GM21825 (cell line): ENCODE measurements around the gene SPPL2B.

Experiments used
- ATAC-seq: cut with Tn5 transposase; IDR thresholded peaks from one replicate; pipeline ENCODE4 v1.9.1; 2021; ENCODE audit warnings: mild to moderate bottlenecking, moderate library complexity; ENCODE audit not compliant: unreplicated experiment

Gene SPPL2B

DNA sequence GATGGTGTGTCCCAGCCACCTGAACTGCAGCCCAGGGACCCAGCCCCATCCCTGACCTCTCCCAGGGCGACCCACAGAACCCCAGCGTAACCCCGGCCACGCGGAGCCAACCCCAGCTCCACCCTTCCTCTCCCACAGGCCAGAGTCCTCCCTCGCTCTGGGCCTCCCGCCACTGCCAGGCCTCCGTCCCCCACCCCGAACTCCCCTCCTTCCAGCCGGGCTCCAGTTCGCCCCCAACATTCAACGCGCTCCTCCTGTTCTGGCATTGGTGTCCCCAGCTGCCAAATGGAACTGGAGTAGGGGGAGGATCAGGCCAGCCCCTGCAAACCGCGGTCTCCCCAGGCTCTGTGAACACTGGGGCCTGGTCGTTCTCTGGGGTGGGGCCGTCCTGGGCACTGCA is 28.0 kb upstream of the SPPL2B start:
- ATAC-seq: no peak

DNA sequence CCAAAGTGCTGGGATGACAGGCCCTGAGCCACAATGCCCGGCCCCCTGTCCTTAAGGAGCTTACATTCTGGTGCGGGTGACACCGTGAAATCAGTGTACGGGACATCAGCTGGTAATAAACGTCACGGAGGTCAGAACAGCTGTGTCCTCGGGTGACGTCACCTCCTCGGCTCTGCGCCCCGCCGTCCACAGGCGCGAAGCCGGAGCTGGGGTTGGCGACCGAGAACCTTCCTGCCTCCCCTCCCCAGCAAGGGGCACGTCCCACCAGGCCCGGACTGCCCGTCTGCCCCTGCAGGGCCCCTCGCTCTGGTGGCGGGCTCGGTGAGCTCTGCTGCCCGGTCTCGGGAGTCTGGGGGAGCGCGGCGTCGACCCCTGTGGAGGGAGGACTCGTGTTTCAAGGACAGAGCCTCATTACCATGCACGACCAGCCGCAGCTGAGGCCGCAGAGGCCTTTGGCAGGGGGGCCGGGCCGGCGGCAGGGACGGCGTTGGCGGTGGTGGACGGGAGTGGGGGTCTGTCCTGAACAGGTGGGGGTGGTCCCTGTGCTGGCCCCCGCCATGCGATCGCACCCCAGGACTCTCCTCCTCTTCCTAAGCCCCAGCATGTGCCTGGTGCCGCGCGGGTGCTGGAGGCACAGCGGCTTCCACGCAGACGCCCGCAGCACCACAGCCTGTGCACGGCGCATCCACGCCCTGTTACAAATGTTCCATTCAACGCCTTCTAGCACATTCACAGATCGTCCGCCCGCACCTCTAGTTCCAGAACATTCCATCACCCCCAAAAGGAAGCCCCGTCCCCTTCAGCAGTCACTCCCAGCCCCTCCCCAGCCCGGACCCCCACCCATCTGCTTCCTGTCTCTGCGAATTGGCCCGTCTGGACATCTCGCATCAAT is 25.9 kb upstream of the SPPL2B start:
- no peak for ATAC-seq

GRCh38 chr19:2303211-2303798 is 25.2 kb upstream of the SPPL2B start:
- no peak for ATAC-seq

DNA sequence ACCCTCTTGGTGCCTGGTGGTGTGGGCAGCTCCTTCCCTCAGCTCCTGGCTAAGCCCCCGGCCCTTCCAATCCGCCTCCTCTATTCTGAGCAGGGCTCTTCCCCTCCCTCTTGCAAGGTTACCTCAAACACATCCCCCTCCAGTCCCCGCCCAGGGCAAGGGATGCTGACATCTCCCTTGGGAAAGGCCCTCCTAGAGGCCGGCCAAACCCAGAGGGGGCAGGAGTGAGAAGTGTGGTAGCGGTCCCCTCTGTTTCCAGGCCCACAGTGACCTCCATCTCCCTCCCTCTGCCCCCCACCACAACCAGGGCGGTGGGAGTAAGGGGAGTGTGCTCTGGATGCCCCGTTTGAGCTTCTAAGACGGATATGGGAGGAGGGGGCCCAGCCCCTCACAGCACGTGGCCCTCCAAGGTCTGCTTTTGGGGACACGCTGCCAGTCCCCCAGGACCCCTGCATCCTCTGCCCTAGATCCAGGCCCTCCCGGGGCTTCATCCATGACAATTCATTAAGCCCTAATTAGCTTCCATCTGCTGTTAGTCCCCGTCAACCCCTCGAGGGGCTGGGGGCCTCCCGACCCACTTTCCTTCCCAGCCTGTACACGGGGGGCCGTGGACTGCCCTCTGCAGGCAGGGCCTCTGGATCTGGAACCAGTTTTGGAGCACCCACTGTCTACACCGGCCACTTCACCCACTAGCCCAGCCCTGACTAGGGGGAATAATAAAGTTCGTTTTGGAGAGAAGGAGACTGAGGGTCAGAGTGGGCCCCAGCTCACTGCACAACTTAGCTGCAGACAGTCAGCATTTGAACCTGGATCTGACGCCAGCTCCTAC is 22.8 kb upstream of the SPPL2B start:
- ATAC-seq: no peak

- no peak for ATAC-seq
Measured at GRCh38 chr19:2306281-2306806, 22.1 kb upstream of the SPPL2B start.

GRCh38 chr19:2306971-2307370 is 21.5 kb upstream of the SPPL2B start:
- no peak for ATAC-seq

GRCh38 chr19:2307518-2308012 is 20.9 kb upstream of the SPPL2B start:
- no peak for ATAC-seq

- no peak for ATAC-seq
Measured at GRCh38 chr19:2308114-2308556, 20.3 kb upstream of the SPPL2B start, which contains the start of gene LINGO3. LINGO3 (minus strand) TSS chr19:2308154; CDS start chr19:2291776, 16,378 bp downstream.

DNA sequence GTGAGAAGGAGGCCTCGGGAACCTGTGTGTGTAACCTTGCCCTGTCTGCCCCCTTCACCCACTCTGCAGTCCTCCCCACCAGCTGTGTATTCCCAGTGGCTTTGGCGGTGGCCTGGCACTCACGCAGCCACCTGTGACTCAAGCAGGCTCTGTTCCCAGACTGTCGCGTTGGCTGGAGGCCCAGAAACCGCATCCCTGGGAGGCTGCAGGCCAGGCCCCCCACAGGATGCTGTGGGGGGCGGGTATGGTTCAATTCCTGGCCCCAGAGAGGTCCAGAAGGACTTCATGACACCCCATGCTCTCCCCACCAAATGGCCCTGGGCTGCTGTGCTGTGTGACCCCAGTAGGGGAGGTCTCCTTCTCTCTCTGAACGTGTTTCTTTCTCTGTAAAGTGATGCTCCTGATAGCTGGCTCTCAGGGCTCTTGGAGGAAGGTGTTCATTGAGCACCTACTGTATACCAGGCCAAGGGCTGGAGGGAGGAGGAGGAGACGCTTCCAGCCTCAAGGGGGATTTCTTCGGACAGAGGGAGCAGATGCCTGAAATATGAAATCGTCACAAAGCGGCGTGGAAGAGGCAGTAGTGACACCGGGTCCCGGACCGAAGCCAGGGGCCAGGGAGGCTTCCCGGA is 18.6 kb upstream of the SPPL2B start:
- ATAC-seq: no peak

DNA sequence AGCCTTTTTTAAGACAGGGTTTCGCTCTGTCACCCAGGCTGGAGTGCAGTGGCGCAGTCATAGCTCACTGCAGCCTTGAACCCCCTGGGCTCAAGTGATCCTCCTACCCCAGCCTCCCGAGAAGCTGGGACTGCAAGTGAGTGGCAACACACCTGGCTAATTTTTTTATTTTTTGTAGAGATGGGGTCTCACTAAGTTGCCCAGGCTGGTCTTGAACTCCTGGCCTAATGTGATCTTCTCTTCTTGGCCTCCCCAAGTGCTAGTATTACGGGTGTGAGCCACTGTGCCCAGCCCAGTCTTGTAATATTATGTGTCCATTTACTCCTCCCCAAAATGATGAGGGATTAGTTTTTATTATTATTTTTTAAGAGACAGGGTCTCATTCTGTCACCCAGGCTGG is 17.4 kb upstream of the SPPL2B start:
- ATAC-seq: no peak

GRCh38 chr19:2312820-2313501 is 15.5 kb upstream of the SPPL2B start:
- no peak for ATAC-seq

GRCh38 chr19:2315121-2315817 is 13.2 kb upstream of the SPPL2B start:
- no peak for ATAC-seq

DNA sequence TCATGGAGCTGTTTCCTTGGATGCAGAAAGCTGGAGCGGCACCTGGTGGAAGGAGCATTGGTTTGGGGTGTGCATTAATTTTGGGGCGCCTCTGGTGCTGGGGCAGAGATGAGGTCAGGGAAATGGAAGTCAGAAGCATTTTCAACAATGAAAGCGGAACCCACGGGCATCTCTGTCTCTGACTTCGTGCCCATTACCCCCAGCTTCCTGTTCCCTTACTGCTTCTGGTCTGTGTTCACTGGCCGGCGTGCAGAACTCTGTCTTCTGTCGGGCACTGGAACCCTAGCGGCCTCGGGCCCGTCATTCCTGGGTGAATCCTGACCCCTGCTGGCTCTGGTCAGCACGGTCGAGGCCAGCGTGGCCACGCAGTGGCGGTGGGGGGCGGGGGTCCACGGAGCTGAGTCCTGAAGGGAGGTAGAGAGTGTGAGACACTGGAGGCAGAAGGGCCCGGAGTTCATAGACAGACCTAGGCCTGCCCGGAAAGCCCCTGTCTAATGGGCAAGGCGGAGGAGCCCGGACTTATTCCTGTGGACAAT is 12.6 kb upstream of the SPPL2B start:
- no peak for ATAC-seq

DNA sequence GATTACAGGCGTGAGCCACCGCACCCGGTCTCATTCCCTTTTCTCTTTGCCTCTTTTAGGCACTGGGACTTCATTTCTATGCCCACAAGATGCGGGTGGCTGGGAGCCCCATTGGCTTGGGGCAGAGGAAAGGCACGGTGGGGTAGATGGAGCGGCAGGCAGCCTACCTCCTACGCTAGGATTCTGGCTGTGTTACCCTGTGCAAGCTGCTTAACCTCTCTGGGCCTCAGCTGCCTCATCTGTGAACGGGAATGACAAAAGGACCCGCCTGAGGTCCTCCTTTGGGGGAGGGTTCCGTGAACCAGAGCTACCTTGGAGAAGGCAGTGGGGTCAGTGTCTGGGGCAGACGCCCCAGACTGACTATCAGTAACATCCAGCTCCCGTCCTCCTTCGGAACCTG is 11.2 kb upstream of the SPPL2B start:
- no peak for ATAC-seq

DNA sequence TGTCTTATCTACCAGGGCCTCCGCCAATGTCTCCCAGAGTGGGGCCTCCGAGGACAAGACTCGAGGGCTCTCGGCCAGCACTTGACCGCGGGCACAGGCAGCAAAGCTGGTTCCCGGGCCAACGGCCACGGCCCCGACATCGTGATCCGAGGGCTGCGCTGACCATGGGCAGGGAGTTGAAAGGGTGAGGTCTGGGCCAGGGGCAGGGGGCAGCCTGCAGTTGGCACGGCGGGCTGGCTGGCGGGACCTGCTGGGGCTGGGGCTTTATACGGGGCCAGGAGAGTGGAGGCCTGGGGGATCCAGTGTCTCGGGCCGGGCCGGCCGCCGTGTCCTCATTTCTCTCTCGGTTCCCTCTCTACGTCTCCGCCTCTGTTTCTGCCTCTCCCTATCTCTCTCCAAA is 10.7 kb upstream of the SPPL2B start:
- ATAC-seq: no peak

DNA sequence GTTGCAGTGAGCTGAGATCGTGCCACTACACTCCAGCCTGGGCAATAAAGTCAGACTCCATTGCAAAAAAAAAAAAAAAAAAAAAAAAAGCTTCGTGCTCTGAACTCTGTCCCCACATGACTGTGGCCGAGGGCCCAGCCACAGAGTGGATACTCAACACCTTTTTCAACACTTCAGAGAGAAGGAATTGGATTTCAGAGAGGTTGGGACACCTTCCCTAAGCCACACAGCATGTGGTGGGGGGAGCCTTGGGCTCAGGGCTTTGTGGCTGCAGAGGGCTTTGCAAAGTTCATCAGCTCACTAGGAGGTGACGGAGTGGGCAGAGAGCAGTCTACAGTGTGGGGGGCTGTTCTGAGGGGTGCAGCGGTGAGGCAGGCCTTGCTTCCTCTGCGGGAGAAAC is 9.6 kb upstream of the SPPL2B start:
- ATAC-seq: no peak

DNA sequence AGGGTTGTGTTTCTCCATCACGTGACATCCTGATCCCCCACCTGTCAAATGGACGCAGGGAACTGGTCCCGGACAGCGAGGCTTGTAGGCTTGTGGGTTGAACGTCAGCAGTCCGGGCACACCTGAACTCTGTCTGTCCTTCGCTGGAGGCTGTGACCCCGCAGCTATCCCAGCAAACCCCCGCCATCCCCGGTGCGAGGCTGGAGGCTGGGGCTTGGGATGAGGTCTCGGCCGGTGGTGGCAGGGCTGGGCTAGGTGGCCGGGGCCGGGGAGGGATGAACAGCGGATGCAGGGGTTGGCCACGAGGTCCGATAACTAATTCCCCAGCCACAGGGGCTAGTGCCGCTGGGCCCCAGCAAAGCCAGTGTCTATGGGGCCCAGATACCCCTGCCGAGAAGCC is 8.9 kb upstream of the SPPL2B start:
- ATAC-seq: no peak

DNA sequence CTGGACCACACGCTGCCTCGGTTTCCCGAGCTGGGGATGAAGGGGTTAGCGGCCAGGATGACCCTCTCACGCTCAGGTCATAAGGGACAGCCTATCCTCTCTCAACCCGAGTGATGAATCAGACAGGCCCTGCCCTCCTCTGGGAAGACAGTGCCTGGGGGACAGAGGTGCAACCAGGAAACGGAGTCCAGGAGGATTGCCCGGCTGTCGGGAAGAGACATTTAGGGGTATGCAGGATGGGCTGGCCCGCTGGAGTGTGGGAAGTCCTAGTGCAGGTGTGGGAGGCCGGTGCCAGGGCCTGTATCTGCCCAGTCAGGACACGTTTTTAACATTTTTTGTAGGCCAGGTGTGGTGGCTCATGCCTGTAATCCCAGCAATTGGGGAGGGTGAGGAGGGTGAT is 8.4 kb upstream of the SPPL2B start:
- no peak for ATAC-seq

DNA sequence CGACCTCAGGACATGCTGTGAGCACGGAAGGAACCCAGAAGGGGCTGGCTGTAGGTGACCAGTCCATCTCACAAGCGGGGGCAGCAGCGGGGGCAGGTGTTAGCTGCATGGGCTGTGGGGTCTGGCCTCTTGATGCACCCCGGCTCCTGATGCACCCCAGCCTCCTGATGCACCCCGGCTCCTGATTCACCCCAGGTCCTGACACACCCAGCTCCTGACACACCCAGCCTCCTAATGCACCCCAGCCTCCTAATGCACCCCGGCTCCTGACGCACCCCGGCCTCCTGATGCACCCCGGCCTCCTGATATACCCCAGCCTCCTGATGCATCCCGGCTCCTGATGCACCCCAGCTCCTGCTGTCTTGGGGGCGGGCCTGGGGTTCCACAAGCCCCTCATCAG is 7.5 kb upstream of the SPPL2B start:
- ATAC-seq: no peak
